WTC11 (cell line): ENCODE results near the gene MRC2. TPM values are rescaled to one million over a fixed set of nuclear protein-coding genes. Genes with fewer than 3 reads are reported as not detected.

ENCODE experiments used
- ATAC-seq: fragments of 200-7000 bp; cut with Tn5 transposase; 2 replicates; pipeline ENCODE4 v1.10.0; 2021; ENCODE audit warnings: mild to moderate bottlenecking, moderate library complexity
- CTCF ChIA-PET: fragments of 300-600 bp; sonication (Branson Sonifier 250); formaldehyde crosslinking; loops from one replicate; lab custom pipeline; 2021; ENCODE audit warnings: antibody characterized with exemption; lab: Charles Lee
- POLR2A ChIA-PET: fragments of 350-600 bp; sonication (Branson Sonifier 250); formaldehyde crosslinking; loops from one replicate; lab custom pipeline; 2021; ENCODE audit warnings: antibody characterized with exemption; lab: Charles Lee
- DNase-seq: peaks from one replicate; pipeline ENCODE4 v3.0.0; 2021; ENCODE audit warnings: low spot score
- H3K27ac Mint-ChIP-seq: 2 replicates; pipeline ENCODE4 v1.8.0; 2021; ENCODE audit warnings: mixed read lengths
- H3K27me3 Mint-ChIP-seq: 2 replicates; pipeline ENCODE4 v1.8.0; 2021; ENCODE audit warnings: low read depth, mild to moderate bottlenecking, moderate library complexity, mixed read lengths
- H3K36me3 Mint-ChIP-seq: 2 replicates; pipeline ENCODE4 v1.8.0; 2021; ENCODE audit warnings: mixed read lengths
- H3K4me1 Mint-ChIP-seq: 2 replicates; pipeline ENCODE4 v1.8.0; 2022; ENCODE audit warnings: mixed read lengths
- H3K4me3 Mint-ChIP-seq: 2 replicates; pipeline ENCODE4 v1.8.0; 2021; ENCODE audit warnings: mild to moderate bottlenecking, moderate library complexity, mixed read lengths
- H3K9me3 Mint-ChIP-seq: 2 replicates; pipeline ENCODE4 v1.8.0; 2021; ENCODE audit warnings: mixed read lengths
- ATF1 ChIP-seq: sonication (generic); formaldehyde crosslinking; IDR thresholded peaks from 2 replicates; pipeline ENCODE4 v1.8.1; 2023; ENCODE audit warnings: mild to moderate bottlenecking, moderate library complexity, missing genetic modification reagents
- ATF6 ChIP-seq: sonication (generic); formaldehyde crosslinking; IDR thresholded peaks from 2 replicates; pipeline ENCODE4 v1.8.1; 2023; ENCODE audit warnings: mild to moderate bottlenecking, missing genetic modification reagents
- CREB1 ChIP-seq: sonication (generic); formaldehyde crosslinking; IDR thresholded peaks from 2 replicates; pipeline ENCODE4 v1.8.0; 2023; ENCODE audit warnings: mild to moderate bottlenecking, missing genetic modification reagents
- CREM ChIP-seq: sonication (generic); formaldehyde crosslinking; IDR thresholded peaks from 2 replicates; pipeline ENCODE4 v1.8.1; 2022; ENCODE audit warnings: mild to moderate bottlenecking, missing genetic modification reagents, moderate library complexity
- E2F4 ChIP-seq: sonication (generic); formaldehyde crosslinking; IDR thresholded peaks from 2 replicates; pipeline ENCODE4 v1.8.1; 2022; ENCODE audit warnings: low read depth, mild to moderate bottlenecking, moderate library complexity, missing genetic modification reagents, borderline replicate concordance
- ELF4 ChIP-seq: sonication (generic); formaldehyde crosslinking; IDR thresholded peaks from 2 replicates; pipeline ENCODE4 v1.8.1; 2022; ENCODE audit warnings: low read depth, mild to moderate bottlenecking, moderate library complexity, missing genetic modification reagents
- EMX1 ChIP-seq: fragments of 250-450 bp; sonication (Bioruptor Pico); IDR thresholded peaks from 2 replicates; pipeline ENCODE4 v1.8.0; 2021; ENCODE audit warnings: mild to moderate bottlenecking
- HMGXB4 ChIP-seq: sonication (generic); formaldehyde crosslinking; IDR thresholded peaks from 2 replicates; pipeline ENCODE4 v1.8.1; 2023; ENCODE audit warnings: mild to moderate bottlenecking, moderate library complexity, missing genetic modification reagents
- IRF2 ChIP-seq: sonication (generic); formaldehyde crosslinking; IDR thresholded peaks from 2 replicates; pipeline ENCODE4 v1.8.0; 2022; ENCODE audit warnings: low read depth, missing genetic modification reagents, borderline replicate concordance
- MLX ChIP-seq: sonication (generic); formaldehyde crosslinking; IDR thresholded peaks from 2 replicates; pipeline ENCODE4 v1.8.1; 2023; ENCODE audit warnings: mild to moderate bottlenecking, missing genetic modification reagents, moderate library complexity
- NFATC4 ChIP-seq: fragments of 250-450 bp; sonication (Bioruptor Pico); IDR thresholded peaks from 2 replicates; pipeline ENCODE4 v1.9.0; 2021; ENCODE audit warnings: mild to moderate bottlenecking
- NFYB ChIP-seq: sonication (generic); formaldehyde crosslinking; conservative IDR thresholded peaks from 2 replicates; pipeline ENCODE4 v1.8.0; 2022; ENCODE audit warnings: low read depth, missing genetic modification reagents
- PREB ChIP-seq: sonication (generic); formaldehyde crosslinking; IDR thresholded peaks from 2 replicates; pipeline ENCODE4 v1.8.1; 2022; ENCODE audit warnings: mild to moderate bottlenecking, missing genetic modification reagents, moderate library complexity, borderline replicate concordance
- SMAD4 ChIP-seq: sonication (generic); formaldehyde crosslinking; IDR thresholded peaks from 2 replicates; pipeline ENCODE4 v1.8.0; 2022; ENCODE audit warnings: mild to moderate bottlenecking, missing genetic modification reagents
- SOX15 ChIP-seq: fragments of 250-450 bp; sonication (Bioruptor Pico); IDR thresholded peaks from 2 replicates; pipeline ENCODE4 v1.9.0; 2021; ENCODE audit warnings: mild to moderate bottlenecking
- ZNF138 ChIP-seq: sonication (generic); formaldehyde crosslinking; conservative IDR thresholded peaks from 2 replicates; pipeline ENCODE4 v1.8.1; 2022; ENCODE audit warnings: mild to moderate bottlenecking, moderate library complexity, missing genetic modification reagents
- ZNF263 ChIP-seq: sonication (generic); formaldehyde crosslinking; IDR thresholded peaks from 2 replicates; pipeline ENCODE4 v1.8.1; 2022; ENCODE audit warnings: low read depth, mild to moderate bottlenecking, moderate library complexity, missing genetic modification reagents
- ZNF532 ChIP-seq: fragments of 250-450 bp; sonication (Bioruptor Pico); IDR thresholded peaks from 2 replicates; pipeline ENCODE4 v1.9.0; 2021; ENCODE audit warnings: mild to moderate bottlenecking, borderline replicate concordance
- total RNA-seq: library from RNA; stranded (reverse); gene quantifications from 3 replicates; pipeline ENCODE4 v1.2.3, GENCODE V29; 2021

MRC2 gene
- total RNA-seq, 1 experiment from 2014 or later: 35.3 TPM

GRCh38 chr17:62595484-62595883, 32.0 kb upstream of the MRC2 start:
- POLR2A ChIA-PET: no interaction called here
- ATAC-seq: no peak
- CTCF ChIA-PET: interaction anchor here (0.6 kb wide), 1 partner anchor 75 kb away, joined by 3 read pairs; no protein-coding TSS in a partner anchor

GRCh38 chr17:62596662-62597061, 30.8 kb upstream of the MRC2 start:
- ChIA-PET POLR2A (no interaction called here), CTCF (no interaction called here)
- ATAC-seq: no peak
- Mint-ChIP-seq H3K4me3 (no peak overlapping the region), H3K27me3 (no peaks in the 10 kb centered on the region), H3K36me3 (peaks cover 50% of the 10 kb centered on the region), H3K9me3 (peaks cover 14% of the 10 kb centered on the region), H3K4me1 (0 out of 2 replicates have a peak, but pooled peaks cover 6% of the 10 kb centered on the region), H3K27ac (no peak overlapping the region)
- DNase-seq: no peak
- TF ChIP-seq HMGXB4 (CRISPR knock-in tag) (no peak), CREB1 (CRISPR knock-in tag) (no peak), IRF2 (CRISPR knock-in tag) (no peak), MLX (no peak), E2F4 (CRISPR knock-in tag) (no peak), ATF1 (CRISPR knock-in tag) (no peak), ELF4 (no peak), ATF6 (CRISPR knock-in tag) (no peak), NFYB (no peak)

More at GRCh38 chr17:62595484-62595883, 32.0 kb upstream of the MRC2 start:
- no peak for TF ChIP-seq ZNF532 (CRISPR knock-in tag)
- no peak for TF ChIP-seq EMX1 (CRISPR knock-in tag)
- no peak for TF ChIP-seq MLX
- no peak for TF ChIP-seq CREM (CRISPR knock-in tag)
- TF ChIP-seq PREB (CRISPR knock-in tag): no peak
- TF ChIP-seq ZNF138 (CRISPR knock-in tag): no peak
- TF ChIP-seq SOX15 (CRISPR knock-in tag): no peak
- no peak for TF ChIP-seq NFATC4 (CRISPR knock-in tag)
- no peak for TF ChIP-seq SMAD4 (CRISPR knock-in tag)
- TF ChIP-seq ZNF263 (CRISPR knock-in tag): no peak
- H3K4me1 Mint-ChIP-seq: 0 out of 2 replicates have a peak, but pooled peaks cover 3% of the 10 kb centered on the region
- H3K36me3 Mint-ChIP-seq: peaks cover 48% of the 10 kb centered on the region
- no peak for DNase-seq
- no peaks in the 10 kb centered on the region for H3K27me3 Mint-ChIP-seq
- no peak overlapping the region for H3K4me3 Mint-ChIP-seq
- H3K27ac Mint-ChIP-seq: no peak overlapping the region
- H3K9me3 Mint-ChIP-seq: peaks cover 14% of the 10 kb centered on the region
